Progenitor cell of endocrine pancreas (in vitro differentiated cells): ENCODE data around the gene MRTO4. TPM values are rescaled to one million over a fixed set of nuclear protein-coding genes. Genes with fewer than 3 reads are reported as not detected.

Experiments used
- DNase-seq: peaks from one replicate; pipeline ENCODE4 v3.0.0; 2021; ENCODE audit warnings: low spot score; ENCODE audit not compliant: unreplicated experiment
- H3K27ac Mint-ChIP-seq: 2 replicates; pipeline ENCODE4 v1.8.0; 2021; ENCODE audit warnings: mild to moderate bottlenecking, moderate library complexity, mixed read lengths
- H3K27me3 Mint-ChIP-seq: 2 replicates; pipeline ENCODE4 v1.8.0; 2021; ENCODE audit warnings: mixed read lengths
- H3K36me3 Mint-ChIP-seq: 2 replicates; pipeline ENCODE4 v1.8.0; 2022; ENCODE audit warnings: mixed read lengths; ENCODE audit not compliant: insufficient read depth
- H3K4me1 Mint-ChIP-seq: 2 replicates; pipeline ENCODE4 v1.8.0; 2021; ENCODE audit warnings: low read depth, mixed read lengths
- H3K4me3 Mint-ChIP-seq: 2 replicates; pipeline ENCODE4 v1.8.0; 2021; ENCODE audit warnings: low read depth, mild to moderate bottlenecking, moderate library complexity, mixed read lengths
- H3K9me3 Mint-ChIP-seq: 2 replicates; pipeline ENCODE4 v1.8.0; 2021; ENCODE audit warnings: low read depth, mixed read lengths
- CTCF ChIP-seq: fragments of 200-600 bp; sonication (generic); IDR thresholded peaks from one replicate; pipeline ENCODE4 v1.5.0; 2021; ENCODE audit warnings: antibody characterized with exemption, mild to moderate bottlenecking; ENCODE audit not compliant: unreplicated experiment
- total RNA-seq: library from RNA; stranded (reverse); gene quantifications from 2 replicates; pipeline ENCODE4 v1.2.1, GENCODE V29; 2021

Gene MRTO4
- total RNA-seq, 1 donor from 2014 or later, result 27.8 TPM

GRCh38 chr1:19220080-19220846 lies 31.3 kb upstream of the MRTO4 start:
- no peaks in the 10 kb centered on the region for H3K27me3 Mint-ChIP-seq
- H3K36me3 Mint-ChIP-seq, result peaks cover 21% of the 10 kb centered on the region
- no peak overlapping the region for H3K27ac Mint-ChIP-seq
- H3K4me1 Mint-ChIP-seq, result no peaks in the 10 kb centered on the region
- no peaks in the 10 kb centered on the region for H3K9me3 Mint-ChIP-seq
- no peak for TF ChIP-seq CTCF
- no peak overlapping the region for H3K4me3 Mint-ChIP-seq
- DNase-seq, result no peak

DNA sequence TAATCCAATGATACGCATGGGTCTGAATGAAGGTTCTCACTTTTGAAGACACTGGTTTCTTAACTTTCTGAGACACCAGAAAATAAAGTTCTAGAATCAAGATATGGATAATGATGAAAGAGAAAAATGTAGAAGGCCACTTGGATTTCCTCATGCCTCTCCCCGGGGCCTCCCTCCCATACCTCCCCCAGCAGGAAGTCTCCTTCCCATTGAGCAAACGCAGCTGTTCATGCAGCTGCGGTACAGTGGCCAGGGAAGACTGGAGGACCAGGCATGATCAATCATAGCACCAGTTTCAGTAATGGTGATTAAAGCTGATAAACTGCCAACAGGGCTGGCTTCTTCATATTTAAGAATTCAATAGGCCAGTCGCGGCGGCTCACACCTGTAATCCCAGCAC lies 30.6 kb upstream of the MRTO4 start:
- no peak for DNase-seq
- TF ChIP-seq CTCF, result no peak
- Mint-ChIP-seq H3K4me3 (no peak overlapping the region), H3K27me3 (no peaks in the 10 kb centered on the region), H3K4me1 (no peaks in the 10 kb centered on the region), H3K36me3 (peaks cover 23% of the 10 kb centered on the region), H3K27ac (no peak overlapping the region), H3K9me3 (no peaks in the 10 kb centered on the region)

GRCh38 chr1:19222573-19222972 lies 29.0 kb upstream of the MRTO4 start:
- DNase-seq, result no peak
- H3K9me3 Mint-ChIP-seq, result no peaks in the 10 kb centered on the region
- no peaks in the 10 kb centered on the region for H3K27me3 Mint-ChIP-seq
- no peak overlapping the region for H3K27ac Mint-ChIP-seq
- peaks cover 21% of the 10 kb centered on the region for H3K36me3 Mint-ChIP-seq
- no peaks in the 10 kb centered on the region for H3K4me1 Mint-ChIP-seq
- H3K4me3 Mint-ChIP-seq, result no peak overlapping the region
- TF ChIP-seq CTCF, result no peak

DNA sequence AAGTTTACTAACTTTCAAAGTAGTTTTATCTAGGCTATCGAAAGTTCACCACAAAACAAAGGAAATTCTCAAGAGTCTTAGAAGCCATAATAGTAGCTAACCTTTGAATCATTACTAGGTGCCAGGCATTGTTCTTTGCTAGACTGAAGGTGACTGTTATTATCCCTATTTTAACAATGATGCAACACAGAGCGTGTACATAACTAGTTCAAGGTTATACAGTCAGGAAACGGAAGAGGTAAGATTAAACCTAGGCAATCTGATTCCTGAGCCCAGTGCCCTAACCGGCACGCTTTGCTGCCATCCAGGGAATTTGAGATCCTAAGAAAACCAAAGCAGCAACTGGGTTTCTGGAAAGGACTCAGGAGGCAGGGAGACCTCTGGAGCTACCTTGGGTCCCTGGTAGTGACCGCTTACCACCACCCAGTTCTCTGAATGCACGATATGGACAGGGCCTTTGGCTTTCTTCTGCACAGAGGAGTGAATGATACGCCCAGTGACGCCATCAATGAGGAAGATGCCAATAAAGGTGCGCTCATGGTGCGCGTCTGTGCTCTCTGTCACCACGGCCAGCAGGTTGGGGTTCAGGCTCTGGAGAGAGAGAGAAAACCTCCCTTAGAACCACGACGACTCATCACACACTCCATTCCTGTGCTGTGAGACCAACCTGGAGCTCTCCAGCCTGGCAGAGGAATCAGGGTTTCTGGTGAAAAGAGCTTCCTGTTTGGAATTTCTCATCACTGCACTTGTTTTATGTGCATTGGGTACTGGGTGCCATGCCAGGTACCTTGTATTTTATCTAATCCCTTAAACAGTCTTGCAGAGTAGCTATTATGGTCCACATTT lies 28.4 kb upstream of the MRTO4 start:
- Mint-ChIP-seq H3K27me3 (no peaks in the 10 kb centered on the region), H3K4me3 (no peak overlapping the region), H3K27ac (no peak overlapping the region), H3K9me3 (no peaks in the 10 kb centered on the region), H3K36me3 (peaks cover 19% of the 10 kb centered on the region), H3K4me1 (no peaks in the 10 kb centered on the region)
- DNase-seq, result no peak
- TF ChIP-seq CTCF, result no peak

DNA sequence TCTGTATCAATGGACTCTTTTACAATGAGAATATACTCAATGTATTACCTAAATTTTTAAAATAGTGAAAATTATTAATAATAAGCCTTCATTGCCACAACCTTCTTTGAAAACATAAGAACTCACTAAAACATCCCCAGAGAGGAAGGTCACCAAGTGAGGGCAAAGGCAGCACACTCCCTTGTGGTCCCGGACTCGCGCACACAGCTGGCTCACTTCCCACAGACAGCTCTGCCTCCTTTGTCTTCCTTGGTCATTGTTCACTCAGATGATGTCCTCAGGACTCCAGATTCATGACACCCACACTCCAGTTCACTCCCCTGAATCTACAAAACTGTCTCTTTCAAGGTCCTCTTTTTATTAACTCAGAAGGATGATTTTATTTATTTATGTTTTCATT lies 22.4 kb upstream of the MRTO4 start:
- Mint-ChIP-seq H3K4me1 (no peaks in the 10 kb centered on the region), H3K27ac (no peak overlapping the region), H3K4me3 (no peak overlapping the region), H3K27me3 (no peaks in the 10 kb centered on the region), H3K36me3 (peaks cover 22% of the 10 kb centered on the region), H3K9me3 (no peaks in the 10 kb centered on the region)
- DNase-seq, result no peak
- no peak for TF ChIP-seq CTCF
